ENCODE results near the gene RABGAP1L. TPM values are rescaled to one million over a fixed set of nuclear protein-coding genes. Genes with fewer than 3 reads are reported as not detected.
A peak's percentile ranks its signal among the peaks of the same experiment; 100 is the strongest.
"Not testable (repeated sequence)": the region's sequence is repeated elsewhere in the genome, so short reads cannot be mapped to it uniquely, and the experiment has no call there.

Gene RABGAP1L
- total RNA-seq, 1 donor from 2014 or later = 69.2 TPM

- Histone ChIP-seq H3K27ac (replicated peaks) (no peak overlapping the region), H3K9me3 (replicated peaks) (no peaks in the 10 kb centered on the region)
- no peak for DNase-seq
These were observed 542.2 kb downstream of the RABGAP1L start for GRCh38 chr1:174701565-174701964.

GRCh38 chr1:174702011-174702410 lies 542.7 kb downstream of the RABGAP1L start:
- DNase-seq = no peak
- intact Hi-C loops (cut with micrococcal nuclease) = no loop called here
- H3K9me3 ChIP-seq (replicated peaks) = no peaks in the 10 kb centered on the region
- no peak for TF ChIP-seq CTCF (IDR thresholded peaks at IDR 0.05; ENCODE audit: borderline replicate concordance)
- no peak overlapping the region for H3K27ac ChIP-seq (replicated peaks)
- H3K27me3 ChIP-seq (ENCODE audit: low read depth) = no peaks in the 10 kb centered on the region
- peaks cover 35% of the 10 kb centered on the region for H3K4me1 ChIP-seq
- no peaks in the 10 kb centered on the region for H3K36me3 ChIP-seq
- no peak overlapping the region for H3K4me3 ChIP-seq

More at GRCh38 chr1:174701565-174701964, 542.2 kb downstream of the RABGAP1L start:
- intact Hi-C loops (cut with micrococcal nuclease) = no loop called here
- no peak for TF ChIP-seq CTCF (IDR thresholded peaks at IDR 0.05; ENCODE audit: borderline replicate concordance)
- H3K27me3 ChIP-seq (ENCODE audit: low read depth) = no peaks in the 10 kb centered on the region
- H3K36me3 ChIP-seq = no peaks in the 10 kb centered on the region
- H3K4me1 ChIP-seq = peaks cover 35% of the 10 kb centered on the region
- no peak overlapping the region for H3K4me3 ChIP-seq

- intact Hi-C loops (cut with micrococcal nuclease) = no loop called here
- Histone ChIP-seq H3K27me3 (ENCODE audit: low read depth) (no peaks in the 10 kb centered on the region), H3K36me3 (no peaks in the 10 kb centered on the region), H3K27ac (replicated peaks) (no peak overlapping the region), H3K4me1 (peaks cover 35% of the 10 kb centered on the region), H3K4me3 (no peak overlapping the region), H3K9me3 (replicated peaks) (no peaks in the 10 kb centered on the region)
- no peak for DNase-seq
- TF ChIP-seq CTCF (IDR thresholded peaks at IDR 0.05; ENCODE audit: borderline replicate concordance) = no peak
These were observed 544.0 kb downstream of the RABGAP1L start for GRCh38 chr1:174703309-174703708.

- Histone ChIP-seq H3K27ac (replicated peaks) (peak overlapping the region; percentile 20), H3K9me3 (replicated peaks) (peaks cover 8% of the 10 kb centered on the region), H3K4me3 (no peak overlapping the region), H3K4me1 (peaks cover 35% of the 10 kb centered on the region), H3K36me3 (peaks cover 10% of the 10 kb centered on the region), H3K27me3 (ENCODE audit: low read depth) (no peaks in the 10 kb centered on the region)
- DNase-seq = no peak
- intact Hi-C loops (cut with micrococcal nuclease) = no loop called here
- TF ChIP-seq CTCF (IDR thresholded peaks at IDR 0.05; ENCODE audit: borderline replicate concordance) = no peak
These were observed 545.0 kb downstream of the RABGAP1L start for GRCh38 chr1:174704300-174704699.

GRCh38 chr1:174710868-174711845 lies 551.8 kb downstream of the RABGAP1L start:
- H3K4me3 ChIP-seq = no peak overlapping the region
- H3K27ac ChIP-seq (replicated peaks) = no peak overlapping the region
- H3K27me3 ChIP-seq (ENCODE audit: low read depth) = no peaks in the 10 kb centered on the region
- no peak for DNase-seq
- H3K9me3 ChIP-seq (replicated peaks) = peaks cover 9% of the 10 kb centered on the region
- TF ChIP-seq CTCF (IDR thresholded peaks at IDR 0.05; ENCODE audit: borderline replicate concordance) = no peak
- intact Hi-C loops (cut with micrococcal nuclease) = no loop called here
- peaks cover 27% of the 10 kb centered on the region for H3K4me1 ChIP-seq
- H3K36me3 ChIP-seq = peaks cover 13% of the 10 kb centered on the region

GRCh38 chr1:174711848-174712247 lies 552.5 kb downstream of the RABGAP1L start:
- Histone ChIP-seq H3K36me3 (peaks cover 13% of the 10 kb centered on the region), H3K4me1 (peaks cover 27% of the 10 kb centered on the region)
- H3K27ac ChIP-seq (replicated peaks); DNase-seq; intact Hi-C loops (cut with micrococcal nuclease); H3K9me3 ChIP-seq (replicated peaks); H3K27me3 ChIP-seq (ENCODE audit: low read depth); H3K4me3 ChIP-seq: not testable (repeated sequence)
